Nephron progenitor cell (in vitro differentiated cells): Measurements from ENCODE around the gene PDIA6.

Experiments used
- DNase-seq: peaks from one replicate; pipeline ENCODE4 v3.0.0; 2021
- H3K27ac Mint-ChIP-seq: 2 replicates; pipeline ENCODE4 v1.8.0; 2021; ENCODE audit warnings: mild to moderate bottlenecking, moderate library complexity, mixed read lengths
- H3K27me3 Mint-ChIP-seq: 2 replicates; pipeline ENCODE4 v1.8.0; 2021; ENCODE audit warnings: mild to moderate bottlenecking, low read depth, mixed read lengths; ENCODE audit not compliant: poor library complexity
- H3K36me3 Mint-ChIP-seq: 2 replicates; pipeline ENCODE4 v1.8.0; 2021; ENCODE audit warnings: low read depth, mixed read lengths
- H3K4me1 Mint-ChIP-seq: 2 replicates; pipeline ENCODE4 v1.8.0; 2021; ENCODE audit warnings: mixed read lengths
- H3K4me3 Mint-ChIP-seq: 2 replicates; pipeline ENCODE4 v1.8.0; 2021; ENCODE audit warnings: mild to moderate bottlenecking, moderate library complexity, mixed read lengths
- H3K9me3 Mint-ChIP-seq: 2 replicates; pipeline ENCODE4 v1.8.0; 2021; ENCODE audit warnings: mild to moderate bottlenecking, moderate library complexity, mixed read lengths
- CTCF ChIP-seq: fragments of 200-600 bp; sonication (generic); IDR thresholded peaks from 2 replicates; pipeline ENCODE4 v1.5.0; 2021; ENCODE audit warnings: antibody characterized with exemption

The PDIA6 gene

GRCh38 chr2:10859278-10859677 lies 46.7 kb upstream of the PDIA6 start:
- Mint-ChIP-seq H3K4me1 (peaks cover 22% of the 10 kb centered on the region), H3K9me3 (no peaks in the 10 kb centered on the region), H3K27me3 (peaks cover 34% of the 10 kb centered on the region), H3K36me3 (no peaks in the 10 kb centered on the region), H3K4me3 (no peak overlapping the region), H3K27ac (no peak overlapping the region)
- TF ChIP-seq CTCF = no peak
- no peak for DNase-seq

GRCh38 chr2:10848541-10848940 lies 36.0 kb upstream of the PDIA6 start:
- Mint-ChIP-seq H3K27ac (no peak overlapping the region), H3K9me3 (peaks cover 2% of the 10 kb centered on the region), H3K27me3 (peaks cover 15% of the 10 kb centered on the region), H3K36me3 (no peaks in the 10 kb centered on the region), H3K4me1 (no peaks in the 10 kb centered on the region), H3K4me3 (no peak overlapping the region)
- no peak for DNase-seq
- no peak for TF ChIP-seq CTCF

- no peaks in the 10 kb centered on the region for H3K36me3 Mint-ChIP-seq
- no peak overlapping the region for H3K27ac Mint-ChIP-seq
- TF ChIP-seq CTCF = no peak
- peaks cover 14% of the 10 kb centered on the region for H3K9me3 Mint-ChIP-seq
- peaks cover 11% of the 10 kb centered on the region for H3K27me3 Mint-ChIP-seq
- H3K4me1 Mint-ChIP-seq = no peaks in the 10 kb centered on the region
- DNase-seq = no peak
- no peak overlapping the region for H3K4me3 Mint-ChIP-seq
These were observed 34.4 kb upstream of the PDIA6 start for GRCh38 chr2:10847008-10847407.

GRCh38 chr2:10846110-10846861 lies 33.7 kb upstream of the PDIA6 start:
- H3K27ac Mint-ChIP-seq = no peak overlapping the region
- H3K9me3 Mint-ChIP-seq = peaks cover 21% of the 10 kb centered on the region
- no peaks in the 10 kb centered on the region for H3K36me3 Mint-ChIP-seq
- no peak for DNase-seq
- no peaks in the 10 kb centered on the region for H3K4me1 Mint-ChIP-seq
- peaks cover 12% of the 10 kb centered on the region for H3K27me3 Mint-ChIP-seq
- H3K4me3 Mint-ChIP-seq = no peak overlapping the region
- no peak for TF ChIP-seq CTCF

- Mint-ChIP-seq H3K27me3 (peaks cover 16% of the 10 kb centered on the region), H3K36me3 (no peaks in the 10 kb centered on the region), H3K4me3 (no peak overlapping the region), H3K9me3 (peaks cover 28% of the 10 kb centered on the region), H3K27ac (no peak overlapping the region), H3K4me1 (no peaks in the 10 kb centered on the region)
- no peak for DNase-seq
- no peak for TF ChIP-seq CTCF
These were observed 33.1 kb upstream of the PDIA6 start for GRCh38 chr2:10845640-10846039.

GRCh38 chr2:10844097-10844496 lies 31.5 kb upstream of the PDIA6 start:
- Mint-ChIP-seq H3K4me3 (no peak overlapping the region), H3K36me3 (no peaks in the 10 kb centered on the region), H3K27me3 (peaks cover 16% of the 10 kb centered on the region), H3K9me3 (peaks cover 37% of the 10 kb centered on the region), H3K27ac (no peak overlapping the region), H3K4me1 (no peaks in the 10 kb centered on the region)
- DNase-seq = no peak
- no peak for TF ChIP-seq CTCF
